ENCODE data around the gene F2. TPM values are rescaled to one million over a fixed set of nuclear protein-coding genes. Genes with fewer than 3 reads are reported as not detected.
A peak's percentile ranks its signal among the peaks of the same experiment; 100 is the strongest.

The F2 gene
- total and polyA plus RNA-seq, 2 of the 13 experiments (the other 11 are each of a cell fraction or from before 2014, with no cell fraction given) = 330 to 801 TPM

DNA sequence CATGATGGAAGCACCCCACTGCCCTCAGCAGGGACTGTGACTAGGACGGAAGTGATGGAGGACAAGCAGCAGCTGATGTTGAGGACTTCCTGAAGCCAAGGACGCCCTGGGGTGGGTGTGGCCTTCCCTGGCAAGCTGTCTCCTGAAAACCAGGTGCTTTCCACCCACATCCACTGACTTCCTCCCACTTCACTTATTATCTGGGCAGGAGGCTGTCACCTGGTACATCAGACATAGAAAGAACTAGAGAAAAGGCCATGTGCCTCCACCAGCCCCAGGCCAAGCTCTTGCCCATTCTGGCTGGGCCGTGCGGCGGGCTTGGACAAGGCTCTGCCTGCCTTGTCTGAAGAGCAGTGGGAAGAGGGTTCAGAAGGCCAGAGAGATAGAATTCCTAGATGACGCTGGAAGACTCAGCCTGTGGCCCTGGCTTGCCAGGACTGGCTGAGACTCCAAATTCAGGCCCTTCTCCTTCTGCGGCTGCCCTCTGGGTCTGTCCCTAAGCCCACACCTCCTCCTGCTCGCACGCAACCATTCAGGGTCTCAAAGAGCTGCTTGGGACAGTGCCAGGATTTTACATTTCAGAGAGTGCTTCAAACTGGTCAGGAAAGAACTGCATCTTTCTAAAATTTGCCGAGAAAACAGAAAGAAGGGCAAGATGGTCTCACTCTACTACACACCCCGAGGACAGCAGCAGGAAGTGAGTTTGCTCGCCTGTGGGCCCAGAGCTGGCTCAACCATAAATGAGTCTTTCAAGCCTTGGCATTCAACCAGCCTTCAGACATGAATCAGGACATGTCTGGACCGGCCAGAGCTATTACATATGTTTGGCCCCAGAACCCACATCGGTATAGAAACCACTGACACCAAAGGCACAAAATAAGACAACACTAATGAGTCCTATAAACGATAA is 31.9 kb upstream of the F2 start:
- no peak for TF ChIP-seq ZNF225 (CRISPR knock-in tag; IDR thresholded peaks at IDR 0.05)
- TF ChIP-seq, protein P1, sequence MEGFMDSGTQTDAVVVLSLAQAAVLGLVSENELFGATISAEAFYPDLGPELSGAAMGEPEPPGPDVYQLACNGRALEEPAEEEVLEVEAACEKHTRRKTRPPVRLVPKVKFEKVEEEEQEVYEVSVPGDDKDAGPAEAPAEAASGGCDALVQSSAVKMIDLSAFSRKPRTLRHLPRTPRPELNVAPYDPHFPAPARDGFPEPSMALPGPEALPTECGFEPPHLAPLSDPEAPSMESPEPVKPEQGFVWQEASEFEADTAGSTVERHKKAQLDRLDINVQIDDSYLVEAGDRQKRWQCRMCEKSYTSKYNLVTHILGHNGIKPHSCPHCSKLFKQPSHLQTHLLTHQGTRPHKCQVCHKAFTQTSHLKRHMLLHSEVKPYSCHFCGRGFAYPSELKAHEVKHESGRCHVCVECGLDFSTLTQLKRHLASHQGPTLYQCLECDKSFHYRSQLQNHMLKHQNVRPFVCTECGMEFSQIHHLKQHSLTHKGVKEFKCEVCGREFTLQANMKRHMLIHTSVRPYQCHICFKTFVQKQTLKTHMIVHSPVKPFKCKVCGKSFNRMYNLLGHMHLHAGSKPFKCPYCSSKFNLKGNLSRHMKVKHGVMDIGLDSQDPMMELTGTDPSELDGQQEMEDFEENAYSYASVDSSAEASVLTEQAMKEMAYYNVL (CRISPR knock-in tag; IDR thresholded peaks at IDR 0.05; ENCODE audit: borderline replicate concordance) = no peak
- no peak for TF ChIP-seq ZNF12 (CRISPR knock-in tag; IDR thresholded peaks at IDR 0.05)
- TF ChIP-seq, protein P2, sequence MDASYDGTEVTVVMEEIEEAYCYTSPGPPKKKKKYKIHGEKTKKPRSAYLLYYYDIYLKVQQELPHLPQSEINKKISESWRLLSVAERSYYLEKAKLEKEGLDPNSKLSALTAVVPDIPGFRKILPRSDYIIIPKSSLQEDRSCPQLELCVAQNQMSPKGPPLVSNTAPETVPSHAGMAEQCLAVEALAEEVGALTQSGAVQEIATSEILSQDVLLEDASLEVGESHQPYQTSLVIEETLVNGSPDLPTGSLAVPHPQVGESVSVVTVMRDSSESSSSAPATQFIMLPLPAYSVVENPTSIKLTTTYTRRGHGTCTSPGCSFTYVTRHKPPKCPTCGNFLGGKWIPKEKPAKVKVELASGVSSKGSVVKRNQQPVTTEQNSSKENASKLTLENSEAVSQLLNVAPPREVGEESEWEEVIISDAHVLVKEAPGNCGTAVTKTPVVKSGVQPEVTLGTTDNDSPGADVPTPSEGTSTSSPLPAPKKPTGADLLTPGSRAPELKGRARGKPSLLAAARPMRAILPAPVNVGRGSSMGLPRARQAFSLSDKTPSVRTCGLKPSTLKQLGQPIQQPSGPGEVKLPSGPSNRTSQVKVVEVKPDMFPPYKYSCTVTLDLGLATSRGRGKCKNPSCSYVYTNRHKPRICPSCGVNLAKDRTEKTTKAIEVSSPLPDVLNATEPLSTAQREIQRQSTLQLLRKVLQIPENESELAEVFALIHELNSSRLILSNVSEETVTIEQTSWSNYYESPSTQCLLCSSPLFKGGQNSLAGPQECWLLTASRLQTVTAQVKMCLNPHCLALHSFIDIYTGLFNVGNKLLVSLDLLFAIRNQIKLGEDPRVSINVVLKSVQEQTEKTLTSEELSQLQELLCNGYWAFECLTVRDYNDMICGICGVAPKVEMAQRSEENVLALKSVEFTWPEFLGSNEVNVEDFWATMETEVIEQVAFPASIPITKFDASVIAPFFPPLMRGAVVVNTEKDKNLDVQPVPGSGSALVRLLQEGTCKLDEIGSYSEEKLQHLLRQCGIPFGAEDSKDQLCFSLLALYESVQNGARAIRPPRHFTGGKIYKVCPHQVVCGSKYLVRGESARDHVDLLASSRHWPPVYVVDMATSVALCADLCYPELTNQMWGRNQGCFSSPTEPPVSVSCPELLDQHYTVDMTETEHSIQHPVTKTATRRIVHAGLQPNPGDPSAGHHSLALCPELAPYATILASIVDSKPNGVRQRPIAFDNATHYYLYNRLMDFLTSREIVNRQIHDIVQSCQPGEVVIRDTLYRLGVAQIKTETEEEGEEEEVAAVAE (CRISPR knock-in tag; IDR thresholded peaks at IDR 0.05; ENCODE audit: borderline replicate concordance) = no peak
- no peak for TF ChIP-seq KAT7 (CRISPR knock-in tag; IDR thresholded peaks at IDR 0.05; ENCODE audit: borderline replicate concordance)
- no peaks in the 10 kb centered on the region for H3K79me2 ChIP-seq (ENCODE audit: insufficient read depth, low read length)
- POLR2A ChIA-PET = interaction anchor here (1.1 to 1.7 kb wide), 3 partner anchors 9 to 57 kb away, joined by 3 to 9 read pairs (median 3); partner anchors contain the start of gene F2
- H2AFZ ChIP-seq (ENCODE audit: low read length) = no peak overlapping the region
- no peaks in the 10 kb centered on the region for H3K27me3 ChIP-seq (ENCODE audit: control insufficient read depth in 1 of 2, insufficient read depth in 2 of 2, low read length in 2 of 2)
- WGBS (ENCODE audit: low lambda C conversion rate) = 98% methylated on average over 15 of the region's 15 CpGs
- BruUV-seq (replicated peaks) = TSS peak; percentile 38
- no peak overlapping the region for H3K4me2 ChIP-seq (ENCODE audit: low read depth, low read length)
- no peak overlapping the region for H3K27ac ChIP-seq (ENCODE audit: extremely low read length, insufficient read depth, low read length)
- H4K20me1 ChIP-seq (ENCODE audit: insufficient read depth, low read length) = no peaks in the 10 kb centered on the region
- no peak for FAIRE-seq
- ATAC-seq = no peak
- H3K4me3 ChIP-seq (replicated peaks in 1 of 3; ENCODE audit: insufficient read depth in 1 of 3, low read depth in 2 of 3, low read length in 3 of 3) = no peak overlapping the region
- H3K9ac ChIP-seq (ENCODE audit: insufficient read depth, low read depth, low read length) = no peak overlapping the region
- H3K36me3 ChIP-seq (replicated peaks in 1 of 2; ENCODE audit: control insufficient read depth in 1 of 2, insufficient read depth in 2 of 2, low read length in 2 of 2) = peaks cover 10 to 29% of the 10 kb centered on the region in 2 experiments
- no peaks in the 10 kb centered on the region for H3K9me3 ChIP-seq (ENCODE audit: low read length)
- in situ Hi-C loops (cut with HindIII; ENCODE audit: extremely low pct_ligation_motif_present, low pct_unique_long_range_greater_than_20kb) (no loop called here), intact Hi-C loops (cut with micrococcal nuclease; ENCODE audit: unreplicated experiment) (no loop called here)
- H3K4me1 ChIP-seq (ENCODE audit: insufficient read depth, low read length) = peaks cover 19% of the 10 kb centered on the region
- DNase-seq (ENCODE audit: low spot score) = no peak
- CTCF ChIA-PET (ENCODE audit: low intra/inter-chr PET ratio, low total read pairs) = no interaction called here
